A673 (cell line): ENCODE measurements around the gene USP3.

ENCODE experiments used
- CTCF ChIP-seq: fragments of 300-800, 200-600 bp; sonication (generic); conservative IDR thresholded peaks from 2 replicates; pipeline ENCODE4 v1.5.1; 2017; ENCODE audit warnings: low read depth, mild to moderate bottlenecking, antibody characterized with exemption, low read length, moderate library complexity, mixed read lengths
- EZH2 ChIP-seq: fragments of 200-600 bp; sonication (generic); IDR thresholded peaks from 2 replicates; pipeline ENCODE4 v1.6.1; 2017; ENCODE audit warnings: borderline replicate concordance, low read depth, mild to moderate bottlenecking, mixed read lengths, antibody characterized with exemption, low read length; ENCODE audit not compliant: poor library complexity, severe bottlenecking

DNA sequence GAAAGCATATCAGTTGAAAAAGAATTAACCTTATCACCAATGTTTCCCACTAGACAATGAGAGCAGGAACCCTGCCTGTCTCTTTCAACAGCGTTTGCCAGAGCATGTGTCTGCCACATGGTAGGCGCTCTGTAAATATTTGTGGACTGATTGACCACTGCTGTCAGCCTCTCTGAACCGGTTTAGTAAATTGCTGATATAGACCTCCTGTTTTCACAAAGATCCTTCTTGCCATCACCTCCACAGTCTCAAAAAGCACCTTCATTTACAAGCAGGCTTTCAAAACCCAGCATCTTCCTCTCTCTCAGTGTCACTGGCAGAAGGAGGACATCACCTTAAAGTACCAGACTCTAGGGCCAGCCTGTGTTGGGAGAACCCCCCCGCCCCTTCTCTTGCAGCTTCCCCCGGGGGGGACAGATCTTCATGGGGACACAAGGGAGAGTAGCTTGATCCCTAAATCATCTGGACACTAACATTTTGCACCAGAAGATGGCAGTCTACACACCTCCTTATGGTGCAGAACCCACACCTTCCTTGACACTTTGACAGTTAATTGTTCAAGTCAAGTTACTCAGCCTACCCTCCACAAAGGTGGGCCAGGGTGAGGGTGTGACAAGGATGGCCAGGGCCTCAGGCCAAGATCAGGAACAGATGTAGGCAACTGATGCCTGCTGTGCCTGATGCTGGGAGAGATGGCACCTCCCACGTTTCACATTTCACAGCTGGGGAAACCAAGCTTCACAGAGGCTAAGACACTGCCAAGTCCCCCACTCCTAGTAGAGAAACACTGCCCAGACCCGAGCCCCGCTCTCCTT, 37.8 kb upstream of the USP3 start:
- no peak for TF ChIP-seq EZH2
- TF ChIP-seq CTCF: peak; percentile 78
